ENCODE measurements around the gene PACS2.
"Not testable (repeated sequence)": the region's sequence is repeated elsewhere in the genome, so short reads cannot be mapped to it uniquely, and the experiment has no call there.

Gene PACS2

DNA sequence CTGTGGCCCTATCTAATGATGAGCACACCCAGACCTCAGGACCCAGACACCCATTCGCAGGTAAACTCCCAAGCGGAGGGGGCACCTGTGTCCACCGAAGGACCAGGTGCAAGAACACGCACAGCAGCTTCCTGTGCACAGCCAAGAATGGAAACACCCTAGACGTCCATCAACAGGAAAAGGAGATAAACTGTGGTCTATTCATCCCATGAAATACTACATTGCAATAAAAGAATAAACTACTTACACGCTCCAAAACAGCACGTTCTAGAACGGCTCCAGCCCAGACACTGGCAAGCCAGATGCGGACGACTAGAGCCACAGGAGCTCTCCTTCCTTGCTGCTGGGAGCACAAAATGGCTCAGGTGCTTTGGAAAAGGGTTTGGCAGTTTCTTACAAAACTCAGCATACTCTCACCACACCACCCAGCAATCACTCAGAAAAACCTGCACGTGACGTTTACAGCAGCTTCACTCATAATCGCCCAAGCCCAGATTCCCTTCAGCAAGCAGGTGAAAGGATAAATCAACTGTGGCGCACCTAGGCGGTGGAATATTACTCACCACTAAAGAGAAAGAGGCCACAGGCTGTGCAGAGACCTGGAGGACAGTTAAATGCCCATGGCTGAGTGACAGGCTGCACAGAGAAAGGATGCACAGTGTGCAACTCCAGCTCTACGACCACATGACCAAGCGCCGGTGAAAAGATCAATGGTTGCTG is 34.7 kb upstream of the PACS2 start:
- no peak overlapping the region for H3K4me3 ChIP-seq (ENCODE audit: low read length)

DNA sequence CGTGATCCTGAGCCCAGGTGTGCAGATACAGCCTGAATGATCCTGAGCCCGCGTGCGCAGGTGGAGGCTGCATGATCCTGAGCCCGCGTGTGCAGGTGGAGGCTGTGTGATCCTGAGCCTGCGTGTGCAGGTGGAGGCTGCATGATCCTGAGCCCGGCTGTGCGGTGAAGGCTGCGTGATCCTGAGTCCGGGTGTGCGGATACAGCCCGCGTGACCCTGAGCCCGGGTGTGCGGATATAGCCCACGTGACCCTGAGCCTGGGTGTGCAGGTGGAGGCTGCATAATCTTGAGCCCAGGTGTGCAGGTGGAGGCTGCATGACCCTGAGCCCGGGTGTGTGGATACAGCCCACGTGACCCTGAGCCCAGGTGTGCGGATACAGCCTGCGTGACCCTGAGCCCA is 34.0 kb upstream of the PACS2 start:
- H3K4me3 ChIP-seq (ENCODE audit: low read length): no peak overlapping the region

More for the DNA sequence above, 34.7 kb upstream of the PACS2 start:
- Histone ChIP-seq H3K27me3 (ENCODE audit: control insufficient read depth, insufficient read depth, low read length) (no peaks in the 10 kb centered on the region), H3K4me1 (ENCODE audit: control insufficient read depth, insufficient read depth, low read length) (peaks cover 4% of the 10 kb centered on the region), H3K4me2 (ENCODE audit: low read length) (no peak overlapping the region), H3K9ac (ENCODE audit: low read depth, low read length) (no peak overlapping the region), H3K36me3 (ENCODE audit: insufficient read depth, low read length) (peaks cover 3% of the 10 kb centered on the region), H3K9me3 (replicated peaks; ENCODE audit: low read length) (no peaks in the 10 kb centered on the region)

DNA sequence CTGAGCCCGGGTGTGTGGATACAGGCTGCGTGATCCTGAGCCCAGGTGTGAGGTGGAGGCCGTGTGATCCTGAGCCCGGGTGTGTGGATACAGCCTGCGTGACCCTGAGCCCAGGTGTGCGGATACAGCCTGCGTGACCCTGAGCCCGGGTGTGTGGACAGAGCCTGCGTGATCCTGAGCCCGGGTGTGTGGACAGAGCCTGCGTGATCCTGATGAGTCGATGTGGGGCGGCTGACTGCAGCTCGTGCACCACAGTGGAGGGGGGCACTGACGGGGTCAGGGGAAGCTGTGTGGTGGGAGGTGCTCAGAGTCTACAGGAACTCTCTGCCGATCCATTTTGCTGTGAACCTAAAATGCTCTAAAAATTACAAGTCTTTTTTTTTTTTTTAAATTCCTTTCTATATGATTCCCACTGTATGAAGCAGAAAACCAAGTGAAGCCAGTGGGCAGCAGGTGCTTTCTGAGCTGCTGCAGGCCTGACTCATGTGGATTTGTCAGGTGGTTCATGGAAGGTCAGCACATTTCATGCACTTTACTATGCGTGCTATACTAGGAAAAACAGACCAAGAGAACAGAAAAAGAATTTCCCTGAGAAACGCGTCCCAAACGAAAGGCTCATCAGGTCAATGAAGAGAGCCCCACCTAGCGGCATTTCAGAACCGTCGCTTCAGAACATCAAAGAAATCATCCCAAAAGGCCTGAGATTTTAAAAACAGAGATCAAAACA is 33.0 kb upstream of the PACS2 start:
- H3K4me3 ChIP-seq (ENCODE audit: low read length): no peak overlapping the region
- no peaks in the 10 kb centered on the region for H3K4me1 ChIP-seq (ENCODE audit: control insufficient read depth, insufficient read depth, low read length)
- no peaks in the 10 kb centered on the region for H3K9me3 ChIP-seq (replicated peaks; ENCODE audit: low read length)
- no peak overlapping the region for H3K9ac ChIP-seq (ENCODE audit: low read depth, low read length)
- no peak overlapping the region for H3K4me2 ChIP-seq (ENCODE audit: low read length)
- H3K27me3 ChIP-seq (ENCODE audit: control insufficient read depth, insufficient read depth, low read length): no peaks in the 10 kb centered on the region
- peaks cover 3% of the 10 kb centered on the region for H3K36me3 ChIP-seq (ENCODE audit: insufficient read depth, low read length)

More for the DNA sequence above, 34.0 kb upstream of the PACS2 start:
- Histone ChIP-seq H3K9me3 (replicated peaks; ENCODE audit: low read length) (no peaks in the 10 kb centered on the region), H3K4me1 (ENCODE audit: control insufficient read depth, insufficient read depth, low read length) (peaks cover under 1% of the 10 kb centered on the region), H3K36me3 (ENCODE audit: insufficient read depth, low read length) (peaks cover 3% of the 10 kb centered on the region), H3K9ac (ENCODE audit: low read depth, low read length) (no peak overlapping the region), H3K27me3 (ENCODE audit: control insufficient read depth, insufficient read depth, low read length) (no peaks in the 10 kb centered on the region), H3K4me2 (ENCODE audit: low read length) (no peak overlapping the region)

DNA sequence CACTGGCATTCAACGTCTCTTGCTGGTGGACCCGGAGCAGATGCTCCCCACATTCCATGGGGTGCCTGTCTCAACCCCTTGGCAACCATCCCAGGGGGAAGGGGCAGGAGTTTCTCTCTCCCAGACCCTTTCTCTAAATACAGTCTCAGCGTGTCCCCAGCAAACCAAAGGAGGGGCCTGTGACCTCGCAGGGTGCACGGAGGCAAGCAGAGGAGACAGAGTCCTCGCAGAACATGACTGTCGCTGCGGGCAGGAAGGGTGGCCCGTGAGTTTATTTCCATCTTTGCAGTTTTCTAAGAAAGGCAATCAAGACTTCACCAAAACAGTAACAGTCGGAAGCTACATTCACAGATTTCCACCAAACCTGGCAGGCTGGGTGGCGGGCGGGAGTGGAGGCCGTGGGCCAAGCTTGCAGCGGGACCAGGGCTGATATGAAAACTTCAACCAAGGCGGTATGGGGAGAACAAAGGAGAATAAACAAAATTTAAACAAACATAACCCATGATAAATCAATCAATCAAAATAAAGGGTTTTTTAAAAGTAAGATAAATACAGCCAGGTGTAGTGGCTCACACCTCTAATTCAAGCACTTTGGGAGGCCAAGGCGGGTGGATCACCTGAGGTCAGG is 32.3 kb upstream of the PACS2 start:
- no peak overlapping the region for H3K4me2 ChIP-seq (ENCODE audit: low read length)
- no peaks in the 10 kb centered on the region for H3K4me1 ChIP-seq (ENCODE audit: control insufficient read depth, insufficient read depth, low read length)
- peaks cover 3% of the 10 kb centered on the region for H3K36me3 ChIP-seq (ENCODE audit: insufficient read depth, low read length)
- H3K27me3 ChIP-seq (ENCODE audit: control insufficient read depth, insufficient read depth, low read length): no peaks in the 10 kb centered on the region
- H3K9ac ChIP-seq (ENCODE audit: low read depth, low read length): no peak overlapping the region
- H3K4me3 ChIP-seq (ENCODE audit: low read length): no peak overlapping the region
- no peaks in the 10 kb centered on the region for H3K9me3 ChIP-seq (replicated peaks; ENCODE audit: low read length)

DNA sequence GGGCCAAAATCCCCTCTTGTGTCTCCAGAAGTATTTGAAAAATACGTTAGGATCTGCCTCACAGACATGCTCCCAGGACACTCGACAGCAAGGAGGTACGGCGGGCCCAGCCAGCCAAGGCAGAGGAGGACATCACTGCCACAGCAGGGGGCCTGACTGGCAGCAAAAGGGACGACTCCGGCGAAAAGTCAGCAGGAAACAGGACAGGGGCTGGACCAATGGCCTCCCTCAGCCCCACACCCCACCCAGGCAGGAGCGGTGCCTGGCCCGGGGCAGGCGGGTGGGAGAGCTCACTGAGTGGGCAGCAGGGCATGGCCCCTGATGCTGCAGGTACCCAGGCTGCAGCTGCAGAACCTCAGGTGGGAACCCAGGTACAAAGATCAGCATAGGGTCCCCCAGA is 31.5 kb upstream of the PACS2 start:
- Histone ChIP-seq H3K27me3 (ENCODE audit: control insufficient read depth, insufficient read depth, low read length) (no peaks in the 10 kb centered on the region), H3K4me1 (ENCODE audit: control insufficient read depth, insufficient read depth, low read length) (no peaks in the 10 kb centered on the region), H3K4me2 (ENCODE audit: low read length) (no peak overlapping the region), H3K9ac (ENCODE audit: low read depth, low read length) (no peak overlapping the region), H3K9me3 (replicated peaks; ENCODE audit: low read length) (no peaks in the 10 kb centered on the region), H3K4me3 (ENCODE audit: low read length) (no peak overlapping the region), H3K36me3 (ENCODE audit: insufficient read depth, low read length) (peaks cover 3% of the 10 kb centered on the region)

DNA sequence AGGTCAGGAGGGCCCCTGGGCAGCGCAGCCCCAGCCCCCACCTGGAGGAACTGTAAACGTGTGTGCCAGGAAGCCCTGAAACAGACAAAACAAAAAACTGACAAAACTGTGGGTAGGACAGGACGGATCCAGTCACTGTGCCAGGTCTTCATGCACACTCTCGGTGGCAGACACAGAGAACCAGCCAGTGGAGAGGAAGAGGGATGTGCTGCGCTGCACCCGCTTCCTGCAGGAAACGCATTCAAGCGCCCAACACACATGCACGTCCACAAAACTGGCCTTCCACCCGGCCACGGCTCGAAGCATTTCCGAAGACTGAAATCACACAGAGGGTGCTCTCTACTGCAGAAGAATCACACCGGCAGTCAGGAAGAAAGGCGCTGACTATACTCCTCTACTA is 30.6 kb upstream of the PACS2 start:
- H3K4me3 ChIP-seq (ENCODE audit: low read length): no peak overlapping the region
- H3K4me2 ChIP-seq (ENCODE audit: low read length): no peak overlapping the region
- H3K27me3 ChIP-seq (ENCODE audit: control insufficient read depth, insufficient read depth, low read length): no peaks in the 10 kb centered on the region
- H3K36me3 ChIP-seq (ENCODE audit: insufficient read depth, low read length): peaks cover 3% of the 10 kb centered on the region
- no peak overlapping the region for H3K9ac ChIP-seq (ENCODE audit: low read depth, low read length)
- no peaks in the 10 kb centered on the region for H3K9me3 ChIP-seq (replicated peaks; ENCODE audit: low read length)
- H3K4me1 ChIP-seq (ENCODE audit: control insufficient read depth, insufficient read depth, low read length): no peaks in the 10 kb centered on the region

DNA sequence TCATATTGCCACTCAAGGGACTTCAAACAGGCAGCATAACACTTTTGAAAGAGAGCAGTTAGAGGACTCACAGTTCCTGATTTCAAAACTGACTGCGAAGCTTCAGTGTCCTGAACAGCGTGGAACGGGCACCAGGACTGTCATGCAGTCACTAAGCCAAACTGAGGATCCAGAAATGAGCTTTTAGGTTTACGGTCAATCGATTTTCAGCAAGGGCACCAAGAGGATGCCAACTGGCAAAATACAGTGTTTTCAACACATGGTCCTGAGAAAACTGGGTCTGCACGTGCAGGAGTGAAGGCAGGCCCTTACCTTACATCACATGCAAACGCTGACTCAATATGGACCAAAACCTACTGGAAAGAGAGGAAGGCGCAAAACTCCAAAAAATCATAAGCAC is 29.4 kb upstream of the PACS2 start:
- Histone ChIP-seq H3K4me1 (ENCODE audit: control insufficient read depth, insufficient read depth, low read length) (no peaks in the 10 kb centered on the region), H3K27me3 (ENCODE audit: control insufficient read depth, insufficient read depth, low read length) (no peaks in the 10 kb centered on the region), H3K9ac (ENCODE audit: low read depth, low read length) (no peak overlapping the region), H3K36me3 (ENCODE audit: insufficient read depth, low read length) (peaks cover 3% of the 10 kb centered on the region), H3K4me2 (ENCODE audit: low read length) (no peak overlapping the region), H3K9me3 (replicated peaks; ENCODE audit: low read length) (no peaks in the 10 kb centered on the region), H3K4me3 (ENCODE audit: low read length) (no peak overlapping the region)

DNA sequence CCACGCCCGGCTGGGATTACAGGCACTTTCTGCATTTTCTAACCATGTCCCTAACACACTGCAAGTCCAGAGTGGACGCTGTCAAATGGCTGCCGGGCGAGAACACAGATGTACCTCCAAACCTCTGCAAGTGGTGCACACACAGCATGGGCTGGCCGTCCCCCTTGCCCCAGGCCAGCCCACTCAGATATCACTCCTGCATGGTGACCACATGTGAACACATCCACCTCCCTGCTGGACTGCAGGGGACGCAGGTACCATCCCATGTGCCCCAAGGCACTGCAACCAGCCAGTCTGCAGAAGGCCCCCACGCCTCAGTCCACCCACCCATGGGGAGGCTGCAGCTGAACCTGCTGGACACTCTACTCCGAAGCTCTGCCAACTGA is 27.8 kb upstream of the PACS2 start:
- no peaks in the 10 kb centered on the region for H3K9me3 ChIP-seq (replicated peaks; ENCODE audit: low read length)
- no peaks in the 10 kb centered on the region for H3K4me1 ChIP-seq (ENCODE audit: control insufficient read depth, insufficient read depth, low read length)
- H3K9ac ChIP-seq (ENCODE audit: low read depth, low read length): no peak overlapping the region
- H3K27me3 ChIP-seq (ENCODE audit: control insufficient read depth, insufficient read depth, low read length): no peaks in the 10 kb centered on the region
- no peak overlapping the region for H3K4me2 ChIP-seq (ENCODE audit: low read length)
- no peak overlapping the region for H3K4me3 ChIP-seq (ENCODE audit: low read length)
- no peaks in the 10 kb centered on the region for H3K36me3 ChIP-seq (ENCODE audit: insufficient read depth, low read length)

DNA sequence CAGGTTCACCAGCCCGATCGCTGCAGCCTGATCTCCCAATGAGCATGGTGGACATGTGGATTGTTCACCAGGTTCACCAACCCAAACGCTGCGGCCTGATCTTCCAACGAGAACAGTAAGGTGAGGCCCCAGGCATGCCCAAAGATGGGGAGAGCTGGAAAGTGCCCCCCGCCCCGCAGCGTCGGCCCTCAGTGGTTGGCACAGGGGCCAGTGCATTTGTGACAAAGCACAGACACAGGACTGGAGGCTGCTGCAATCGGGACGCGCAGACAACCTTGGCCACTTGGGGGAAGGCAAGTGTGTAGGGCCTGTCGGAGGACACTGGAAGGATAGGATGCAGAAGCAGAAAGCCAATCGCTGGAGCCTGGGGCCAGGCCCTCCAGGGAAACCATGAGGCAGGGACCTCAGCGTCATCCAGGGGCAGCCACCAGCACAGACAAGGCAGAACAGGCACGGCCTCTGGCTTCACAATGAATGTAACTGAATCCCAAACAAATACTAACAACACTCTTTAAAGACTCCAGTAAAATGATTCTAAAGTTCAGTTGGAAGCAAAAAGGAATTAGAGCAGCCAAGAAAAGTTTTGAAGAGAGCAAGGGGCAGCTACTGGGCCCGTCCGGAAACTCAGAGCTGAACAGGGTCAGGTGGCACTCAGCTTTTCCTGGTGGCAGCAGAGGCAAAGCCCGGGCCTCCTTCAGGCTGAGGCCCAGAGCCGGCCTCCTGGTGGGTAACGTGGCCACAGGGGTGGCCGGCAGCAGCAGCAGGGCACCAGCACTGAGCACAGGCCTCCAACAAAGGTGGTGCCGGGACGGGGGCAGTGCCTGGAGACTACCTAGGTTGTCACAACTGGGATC is 27.1 kb upstream of the PACS2 start:
- Histone ChIP-seq H3K9me3 (replicated peaks; ENCODE audit: low read length) (no peaks in the 10 kb centered on the region), H3K9ac (ENCODE audit: low read depth, low read length) (no peak overlapping the region), H3K4me3 (ENCODE audit: low read length) (no peak overlapping the region), H3K36me3 (ENCODE audit: insufficient read depth, low read length) (no peaks in the 10 kb centered on the region), H3K4me2 (ENCODE audit: low read length) (no peak overlapping the region), H3K4me1 (ENCODE audit: control insufficient read depth, insufficient read depth, low read length) (no peaks in the 10 kb centered on the region), H3K27me3 (ENCODE audit: control insufficient read depth, insufficient read depth, low read length) (no peaks in the 10 kb centered on the region)

DNA sequence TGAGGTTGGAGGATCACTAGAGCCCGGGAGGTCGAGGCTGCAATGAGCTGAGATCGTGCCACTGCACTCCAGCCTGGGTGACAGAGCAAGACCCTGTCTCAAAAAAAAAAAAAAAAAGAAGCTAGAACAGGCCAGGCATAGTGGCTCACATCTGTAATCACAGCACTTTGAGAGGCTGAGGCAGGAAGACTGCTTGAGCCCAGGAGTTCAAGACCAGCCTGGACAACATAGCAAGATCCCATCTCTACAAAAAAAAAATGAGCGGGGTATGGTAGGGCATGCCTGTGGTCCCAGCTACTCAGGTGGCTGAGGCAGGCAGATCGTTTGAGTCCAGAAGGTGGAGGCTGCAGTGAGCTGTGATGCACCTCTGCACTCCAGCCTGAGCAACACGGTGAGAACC is 25.6 kb upstream of the PACS2 start:
- not testable (repeated sequence) for H3K4me2 ChIP-seq (ENCODE audit: low read length); H3K27me3 ChIP-seq (ENCODE audit: control insufficient read depth, insufficient read depth, low read length); H3K9me3 ChIP-seq (replicated peaks; ENCODE audit: low read length); H3K9ac ChIP-seq (ENCODE audit: low read depth, low read length); H3K4me3 ChIP-seq (ENCODE audit: low read length); H3K4me1 ChIP-seq (ENCODE audit: control insufficient read depth, insufficient read depth, low read length); H3K36me3 ChIP-seq (ENCODE audit: insufficient read depth, low read length)

DNA sequence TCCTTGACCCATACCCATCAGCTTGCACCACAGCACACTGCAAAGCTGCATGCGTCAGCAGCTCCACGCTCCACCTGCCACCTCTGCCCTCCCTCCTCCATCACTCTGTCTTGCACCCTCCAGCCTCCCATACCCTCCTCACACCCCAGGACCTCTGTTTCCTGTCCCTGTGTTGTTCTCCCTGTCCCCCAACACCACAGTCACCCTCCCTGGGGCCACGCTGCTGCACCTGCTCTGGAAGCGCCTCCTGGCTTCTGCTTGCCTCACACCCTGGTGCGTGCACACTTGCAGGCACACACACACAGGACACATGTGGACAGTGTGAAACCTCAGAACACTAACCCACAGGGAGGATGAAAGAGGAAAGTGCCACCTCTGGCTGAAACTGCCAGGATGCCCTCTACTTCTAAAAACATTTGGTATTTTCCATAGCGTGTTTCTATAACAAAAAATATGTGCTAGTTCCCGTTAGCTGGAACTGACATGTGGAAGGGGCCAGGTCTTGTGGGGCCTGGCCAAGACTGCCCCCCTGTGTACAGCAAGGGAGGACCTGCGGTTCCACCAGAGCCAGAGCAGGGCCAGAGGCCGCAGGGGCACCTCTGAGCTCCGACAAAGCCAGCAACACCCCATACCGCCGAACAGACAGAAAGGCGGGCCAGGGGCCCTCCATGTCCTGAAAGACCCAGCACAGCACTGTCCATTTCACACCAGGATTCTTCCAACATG is 23.8 kb upstream of the PACS2 start:
- H3K9ac ChIP-seq (ENCODE audit: low read depth, low read length): no peak overlapping the region

More for the DNA sequence above, 23.8 kb upstream of the PACS2 start:
- no peaks in the 10 kb centered on the region for H3K36me3 ChIP-seq (ENCODE audit: insufficient read depth, low read length)
- no peak overlapping the region for H3K4me3 ChIP-seq (ENCODE audit: low read length)
- H3K4me1 ChIP-seq (ENCODE audit: control insufficient read depth, insufficient read depth, low read length): peaks cover 6% of the 10 kb centered on the region
- no peaks in the 10 kb centered on the region for H3K27me3 ChIP-seq (ENCODE audit: control insufficient read depth, insufficient read depth, low read length)
- no peak overlapping the region for H3K4me2 ChIP-seq (ENCODE audit: low read length)
- no peaks in the 10 kb centered on the region for H3K9me3 ChIP-seq (replicated peaks; ENCODE audit: low read length)
